GM12874 (cell line): ENCODE results near the gene FIGN.
A peak's percentile ranks its signal among the peaks of the same experiment; 100 is the strongest.

Experiments
- TF ChIP-seq, protein P1 (sequence below): IDR thresholded peaks from 2 replicates; pipeline ENCODE4 v1.5.1; 2011; ENCODE audit warnings: low read depth, mild to moderate bottlenecking, control low read depth, low read length, moderate library complexity; ENCODE audit not compliant: insufficient read depth

Gene FIGN

DNA sequence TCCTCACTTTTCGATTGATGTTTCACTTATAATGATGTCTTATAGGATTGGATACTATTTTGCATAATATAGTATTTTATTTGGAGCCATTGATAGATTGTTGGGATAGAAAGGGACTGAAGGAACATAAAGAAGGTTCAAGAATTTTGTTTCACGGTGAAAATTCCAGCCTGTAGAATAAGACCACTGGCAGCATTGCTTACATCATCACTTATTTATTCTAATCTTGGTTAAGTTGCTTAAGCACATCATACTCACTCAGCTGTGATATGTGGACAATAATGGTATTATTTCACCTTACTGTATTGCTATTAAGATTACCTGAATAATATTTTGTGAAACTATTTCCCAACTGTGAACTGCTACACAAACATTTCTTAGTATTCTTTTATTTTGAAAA lies 118.3 kb downstream of the FIGN start:
- TF ChIP-seq, protein P1, sequence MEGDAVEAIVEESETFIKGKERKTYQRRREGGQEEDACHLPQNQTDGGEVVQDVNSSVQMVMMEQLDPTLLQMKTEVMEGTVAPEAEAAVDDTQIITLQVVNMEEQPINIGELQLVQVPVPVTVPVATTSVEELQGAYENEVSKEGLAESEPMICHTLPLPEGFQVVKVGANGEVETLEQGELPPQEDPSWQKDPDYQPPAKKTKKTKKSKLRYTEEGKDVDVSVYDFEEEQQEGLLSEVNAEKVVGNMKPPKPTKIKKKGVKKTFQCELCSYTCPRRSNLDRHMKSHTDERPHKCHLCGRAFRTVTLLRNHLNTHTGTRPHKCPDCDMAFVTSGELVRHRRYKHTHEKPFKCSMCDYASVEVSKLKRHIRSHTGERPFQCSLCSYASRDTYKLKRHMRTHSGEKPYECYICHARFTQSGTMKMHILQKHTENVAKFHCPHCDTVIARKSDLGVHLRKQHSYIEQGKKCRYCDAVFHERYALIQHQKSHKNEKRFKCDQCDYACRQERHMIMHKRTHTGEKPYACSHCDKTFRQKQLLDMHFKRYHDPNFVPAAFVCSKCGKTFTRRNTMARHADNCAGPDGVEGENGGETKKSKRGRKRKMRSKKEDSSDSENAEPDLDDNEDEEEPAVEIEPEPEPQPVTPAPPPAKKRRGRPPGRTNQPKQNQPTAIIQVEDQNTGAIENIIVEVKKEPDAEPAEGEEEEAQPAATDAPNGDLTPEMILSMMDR = no peak

DNA sequence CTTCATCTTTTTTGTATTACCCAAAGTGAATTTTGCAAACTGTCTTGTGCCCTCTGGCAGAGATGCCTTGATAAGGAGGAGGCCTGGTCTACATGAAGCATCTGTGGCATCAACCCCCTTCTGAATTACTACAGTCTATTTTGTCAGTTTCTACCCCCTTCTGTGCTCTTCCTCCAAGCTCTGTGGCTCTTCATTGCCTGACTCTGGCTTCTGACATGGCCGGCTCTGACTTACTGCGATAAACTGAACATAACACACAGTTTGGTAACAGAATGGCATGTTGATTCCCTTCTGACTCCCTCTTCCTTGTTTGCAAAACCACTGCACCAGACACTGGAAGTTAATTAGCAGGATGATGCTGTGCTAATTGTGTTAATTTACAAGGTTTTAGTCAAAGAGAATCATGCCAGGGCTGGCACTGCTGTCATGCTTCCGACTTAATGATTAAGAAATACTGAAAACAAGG lies 122.5 kb downstream of the FIGN start:
- TF ChIP-seq, protein P1 = no peak

DNA sequence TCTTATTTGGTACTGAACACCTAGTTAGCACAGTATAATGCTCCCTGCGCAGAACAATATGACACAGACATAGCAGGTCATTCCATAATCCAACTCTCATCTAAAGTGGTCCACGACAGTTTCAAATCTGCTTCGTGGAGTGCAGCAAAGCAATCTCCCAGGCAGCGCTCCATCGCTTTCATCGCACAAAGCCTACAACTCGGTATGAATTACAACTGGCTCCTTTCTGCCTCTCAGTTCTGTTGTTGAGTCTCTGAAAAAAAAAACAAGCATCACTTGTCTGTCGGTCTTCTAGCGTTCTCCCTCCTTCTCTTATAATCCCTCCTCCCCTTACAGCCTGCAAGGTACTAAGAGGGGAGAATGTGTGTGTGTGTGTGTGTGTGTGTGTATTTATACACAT lies 123.5 kb downstream of the FIGN start:
- TF ChIP-seq, protein P1 = no peak

DNA sequence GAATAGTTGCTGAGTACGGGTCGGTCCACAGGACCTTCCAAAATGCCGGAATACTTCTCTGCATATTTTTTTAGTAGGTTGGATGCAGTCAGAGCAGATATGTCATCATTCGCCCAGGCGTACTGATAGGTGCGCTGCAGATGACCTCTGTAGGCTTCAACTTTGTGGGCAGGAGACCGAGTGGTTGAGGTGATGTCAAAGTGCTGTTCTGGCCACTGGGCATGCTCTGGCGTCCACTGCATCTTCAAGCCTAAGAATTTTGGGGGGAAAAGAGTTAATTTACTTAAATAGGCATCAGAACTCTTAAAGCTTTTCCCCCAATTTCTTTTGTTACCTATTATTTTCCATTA lies 124.3 kb downstream of the FIGN start:
- TF ChIP-seq, protein P1 = no peak

DNA sequence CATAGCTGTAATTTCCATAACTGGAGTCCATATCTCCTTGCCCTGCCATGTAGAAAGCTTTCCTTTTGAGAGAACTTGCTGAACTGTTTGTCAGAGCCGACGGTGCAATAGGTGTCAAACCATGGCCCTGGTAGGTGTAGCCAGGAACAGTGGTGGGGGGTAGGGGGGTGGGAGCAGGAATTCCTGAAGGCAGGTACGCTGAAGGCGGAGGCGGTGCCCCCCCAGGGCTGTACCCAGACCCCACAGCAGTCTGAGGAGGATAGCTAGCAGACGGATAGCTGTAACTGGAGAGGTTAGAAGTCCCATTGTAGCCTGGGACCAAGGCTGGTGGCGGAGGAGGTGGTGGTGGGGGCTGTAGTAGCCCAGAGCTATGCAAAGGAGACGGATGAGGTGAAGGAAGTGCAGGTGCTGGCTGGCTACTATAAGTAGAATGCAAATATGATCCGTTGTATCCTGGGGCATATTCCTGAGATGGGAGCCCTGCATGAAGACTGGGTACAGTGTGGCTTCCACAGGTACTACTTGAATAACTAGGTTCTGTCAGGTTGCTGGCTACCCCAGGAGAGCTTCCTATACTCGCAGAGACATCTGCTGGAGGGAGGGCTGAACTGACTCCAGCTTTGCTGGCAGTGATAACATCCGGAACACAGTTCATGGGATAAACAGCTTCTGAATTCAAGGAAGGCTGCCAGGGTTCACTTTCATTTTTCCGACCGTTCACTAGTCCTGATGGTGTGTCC lies 124.8 kb downstream of the FIGN start:
- TF ChIP-seq, protein P1 = peak; percentile 31; the same call in 1 of the 2 replicates

DNA sequence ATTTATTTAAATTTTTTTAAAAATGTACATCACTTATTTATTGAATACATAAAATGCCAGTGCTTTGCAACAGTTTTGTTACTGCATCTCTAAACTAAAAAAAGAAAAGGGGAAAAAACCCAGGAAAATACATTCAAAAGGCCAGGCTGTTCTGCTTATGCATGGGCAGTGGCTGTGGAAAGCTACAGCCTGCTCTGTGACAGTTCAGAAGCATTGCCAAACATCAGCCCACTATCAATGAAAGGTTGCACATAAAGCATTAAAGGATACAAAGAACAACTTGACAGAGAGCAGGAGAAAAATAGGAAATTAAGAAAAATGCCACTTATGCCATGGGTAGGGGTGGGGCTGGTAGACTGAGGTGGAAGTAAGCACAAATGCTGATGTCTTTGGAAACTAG lies 128.2 kb downstream of the FIGN start:
- TF ChIP-seq, protein P1 = no peak

DNA sequence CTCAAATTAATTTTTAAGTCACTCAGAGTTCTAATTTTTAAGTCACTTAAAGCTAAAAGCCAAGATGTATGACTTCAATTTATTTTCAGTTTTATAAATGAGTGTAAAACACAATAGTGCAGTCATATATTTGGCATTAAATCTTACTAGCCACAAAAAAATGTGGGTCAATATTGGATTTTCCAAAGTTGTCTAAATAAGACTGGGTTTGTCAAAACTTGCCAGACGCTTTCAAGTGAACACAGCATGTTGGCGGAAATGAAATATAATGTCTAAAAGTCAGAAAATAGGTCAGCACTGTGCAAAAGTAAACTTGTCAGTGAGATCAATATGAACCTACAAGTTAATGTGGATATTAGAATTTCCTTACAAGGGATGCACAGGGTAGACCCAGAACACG lies 128.9 kb downstream of the FIGN start:
- TF ChIP-seq, protein P1 = no peak
